Uterus (tissue), 2 donors: ENCODE results near the gene TPRG1L.

Source experiments
- CTCF ChIP-seq, 4 experiments: fragments of 200-600 bp in 2 of 4; fragments of 450-650 bp in 2 of 4; sonication (generic) in 2 of 4; IDR thresholded peaks; one replicate each; pipeline ENCODE4 v1.5.1; 2016 to 2019; ENCODE audit warnings: antibody characterized with exemption in 4 of 4, mild to moderate bottlenecking in 2 of 4, moderate library complexity in 1 of 4
- POLR2A ChIP-seq, 2 donors: fragments of 450-650 bp; IDR thresholded peaks; one replicate each; pipeline ENCODE4 v1.6.1; 2016; ENCODE audit warnings: antibody characterized with exemption in 2 of 2, mild to moderate bottlenecking in 1 of 2, moderate library complexity in 1 of 2

GRCh38 chr1:3630161-3630611 lies 5.4 kb downstream of the TPRG1L start:
- TF ChIP-seq CTCF (IDR thresholded peaks at IDR 0.05) (no peak), POLR2A (IDR thresholded peaks at IDR 0.05) (no peak)
